Epidermal melanocyte (primary cell): ENCODE data around the gene VPS9D1.
A peak's percentile ranks its signal among the peaks of the same experiment; 100 is the strongest.

Source experiments
- DNase-seq: peaks from one replicate; pipeline ENCODE4 v3.0.0; 2011; ENCODE audit warnings: low spot score; ENCODE audit not compliant: insufficient read length

The VPS9D1 gene

GRCh38 chr16:89732918-89733242 lies 12.2 kb upstream of the VPS9D1 start:
- no peak for DNase-seq

- no peak for DNase-seq
These were observed 11.6 kb upstream of the VPS9D1 start for GRCh38 chr16:89732142-89732917.

DNA sequence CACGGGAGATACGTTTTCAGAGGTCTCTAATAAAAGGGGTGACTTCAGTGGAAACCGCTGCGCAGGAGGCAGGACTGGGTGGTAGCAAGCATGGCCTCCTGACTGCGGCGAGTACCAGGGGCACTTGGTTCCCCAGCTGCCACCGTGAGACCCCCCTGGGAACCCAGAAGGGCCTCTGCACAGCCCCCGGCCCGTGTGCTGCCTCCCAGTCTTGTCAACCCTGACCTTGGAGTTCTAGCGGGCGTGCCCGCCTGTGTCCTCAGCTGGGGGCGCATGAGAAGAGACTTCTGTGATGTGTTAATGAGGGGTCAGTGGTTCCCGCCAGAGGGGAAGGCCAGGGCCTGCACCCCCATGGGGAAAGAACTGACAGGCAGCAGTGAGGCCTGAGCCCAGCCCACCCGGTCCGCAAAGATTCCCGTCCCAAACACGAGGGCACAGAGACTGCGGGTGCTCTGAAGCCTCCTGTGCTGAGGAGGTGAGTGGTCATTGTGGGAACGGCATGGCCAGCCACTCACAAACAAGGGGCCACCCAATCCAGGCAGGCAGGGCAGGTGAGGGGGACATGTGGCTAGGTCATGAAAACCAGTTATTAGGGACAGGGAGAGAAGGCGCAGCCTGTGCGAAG lies 10.0 kb upstream of the VPS9D1 start:
- DNase-seq: no peak

- no peak for DNase-seq
These were observed 9.3 kb upstream of the VPS9D1 start for GRCh38 chr16:89729863-89730593.

GRCh38 chr16:89729293-89729692 lies 8.6 kb upstream of the VPS9D1 start:
- DNase-seq: no peak

GRCh38 chr16:89727406-89728120 lies 6.9 kb upstream of the VPS9D1 start:
- DNase-seq: no peak

GRCh38 chr16:89723279-89724250 lies 2.9 kb upstream of the VPS9D1 start:
- no peak for DNase-seq

DNA sequence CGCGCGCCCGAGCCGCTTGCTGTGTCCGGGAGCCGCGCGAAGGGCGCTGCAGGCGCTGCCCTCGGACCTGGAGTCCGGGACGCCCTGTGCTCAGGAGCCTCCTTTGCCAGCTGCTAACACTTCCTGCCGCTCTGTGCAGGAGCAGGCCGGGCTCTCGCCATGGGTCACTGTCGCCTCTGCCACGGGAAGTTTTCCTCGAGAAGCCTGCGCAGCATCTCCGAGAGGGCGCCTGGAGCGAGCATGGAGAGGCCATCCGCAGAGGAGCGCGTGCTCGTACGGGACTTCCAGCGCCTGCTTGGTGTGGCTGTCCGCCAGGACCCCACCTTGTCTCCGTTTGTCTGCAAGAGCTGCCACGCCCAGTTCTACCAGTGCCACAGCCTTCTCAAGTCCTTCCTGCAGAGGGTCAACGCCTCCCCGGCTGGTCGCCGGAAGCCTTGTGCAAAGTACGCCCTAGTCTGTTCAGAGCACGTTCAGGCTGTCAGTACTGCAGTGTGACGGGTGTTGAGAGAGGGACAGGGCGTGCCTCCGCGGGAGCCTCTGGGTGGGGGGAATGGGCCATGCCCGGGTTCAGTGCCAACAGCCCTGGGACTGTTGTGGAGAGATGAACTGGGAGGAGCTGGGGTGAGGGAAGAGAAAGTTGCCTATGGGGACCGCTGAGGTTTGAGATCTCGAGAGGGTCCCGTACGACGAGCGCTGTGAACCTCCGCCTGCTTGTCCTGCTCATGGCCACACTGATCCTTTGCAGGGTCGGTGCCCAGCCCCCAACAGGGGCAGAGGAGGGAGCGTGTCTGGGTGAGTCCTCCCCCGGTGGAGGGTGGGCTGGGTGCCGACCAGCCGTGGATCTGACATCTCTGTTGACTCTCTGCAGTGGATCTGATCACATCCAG lies 1.9 kb upstream of the VPS9D1 start:
- DNase-seq: no peak

GRCh38 chr16:89721546-89722391 lies 1.1 kb upstream of the VPS9D1 start:
- DNase-seq: no peak

GRCh38 chr16:89720551-89720812 lies 216 bp downstream of the VPS9D1 start:
- DNase-seq: no peak

DNA sequence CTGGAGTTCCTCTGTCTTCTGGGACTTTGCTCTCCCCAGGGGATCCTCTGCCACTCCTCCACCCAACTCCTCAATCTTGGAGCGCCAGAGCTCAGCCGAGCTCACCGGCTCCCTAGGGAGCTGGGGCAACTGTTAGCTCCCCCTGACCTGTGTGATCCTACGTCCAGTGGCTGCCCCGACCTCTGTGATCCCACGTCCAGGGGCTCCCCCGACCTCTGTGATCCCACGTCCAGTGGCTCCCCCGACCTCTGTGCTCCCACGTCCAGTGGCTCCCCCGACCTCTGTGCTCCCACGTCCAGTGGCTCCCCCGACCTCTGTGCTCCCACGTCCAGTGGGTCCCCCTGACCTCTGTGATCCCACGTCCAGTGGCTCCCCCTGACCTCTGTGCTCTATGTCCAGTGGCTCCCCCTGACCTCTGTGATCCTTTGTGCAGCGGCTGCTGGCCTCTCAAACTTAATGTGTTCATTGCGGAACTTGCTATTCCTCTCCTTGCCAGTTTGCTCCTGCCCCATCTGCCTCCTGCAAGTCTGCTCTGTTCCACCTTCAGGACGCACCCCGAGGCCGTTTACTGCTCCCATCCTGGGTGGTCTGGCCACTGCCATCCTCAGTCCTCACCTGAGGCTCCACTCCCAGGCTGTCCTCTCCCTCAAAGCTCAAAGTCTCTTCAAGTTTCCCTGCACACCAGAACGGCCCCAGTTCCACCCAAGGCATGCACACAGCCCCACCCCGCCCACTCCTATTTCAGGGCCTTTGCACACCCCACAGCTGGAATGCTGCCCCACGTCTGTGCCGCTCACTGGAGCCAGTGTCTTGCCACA lies 2.8 kb downstream of the VPS9D1 start:
- no peak for DNase-seq

GRCh38 chr16:89716916-89717687 lies 3.6 kb downstream of the VPS9D1 start:
- DNase-seq: no peak

DNA sequence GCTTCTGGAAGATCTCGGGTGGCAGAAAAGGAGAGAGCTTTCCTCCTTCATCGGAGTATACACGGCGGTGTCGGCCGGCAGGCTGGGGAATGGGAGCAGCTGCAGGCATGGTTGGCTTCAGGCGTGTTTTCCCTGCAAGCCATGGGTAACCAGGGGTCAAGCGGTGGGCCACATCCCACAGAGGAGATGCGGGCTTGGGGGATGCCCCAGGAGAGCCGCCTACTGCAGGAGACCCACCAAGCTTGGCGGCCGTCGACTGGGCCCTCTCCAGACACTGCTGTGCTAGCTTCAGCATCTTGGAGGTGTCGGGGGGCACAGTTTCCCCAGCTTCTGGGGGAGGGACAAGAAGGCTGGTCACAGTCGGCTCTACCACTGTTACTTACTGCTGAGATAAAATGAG lies 4.2 kb downstream of the VPS9D1 start:
- no peak for DNase-seq

GRCh38 chr16:89712274-89712781 lies 8.4 kb downstream of the VPS9D1 start:
- DNase-seq: no peak

- peak; percentile 80 for DNase-seq
These were observed 9.0 kb downstream of the VPS9D1 start for GRCh38 chr16:89711601-89712273.

DNA sequence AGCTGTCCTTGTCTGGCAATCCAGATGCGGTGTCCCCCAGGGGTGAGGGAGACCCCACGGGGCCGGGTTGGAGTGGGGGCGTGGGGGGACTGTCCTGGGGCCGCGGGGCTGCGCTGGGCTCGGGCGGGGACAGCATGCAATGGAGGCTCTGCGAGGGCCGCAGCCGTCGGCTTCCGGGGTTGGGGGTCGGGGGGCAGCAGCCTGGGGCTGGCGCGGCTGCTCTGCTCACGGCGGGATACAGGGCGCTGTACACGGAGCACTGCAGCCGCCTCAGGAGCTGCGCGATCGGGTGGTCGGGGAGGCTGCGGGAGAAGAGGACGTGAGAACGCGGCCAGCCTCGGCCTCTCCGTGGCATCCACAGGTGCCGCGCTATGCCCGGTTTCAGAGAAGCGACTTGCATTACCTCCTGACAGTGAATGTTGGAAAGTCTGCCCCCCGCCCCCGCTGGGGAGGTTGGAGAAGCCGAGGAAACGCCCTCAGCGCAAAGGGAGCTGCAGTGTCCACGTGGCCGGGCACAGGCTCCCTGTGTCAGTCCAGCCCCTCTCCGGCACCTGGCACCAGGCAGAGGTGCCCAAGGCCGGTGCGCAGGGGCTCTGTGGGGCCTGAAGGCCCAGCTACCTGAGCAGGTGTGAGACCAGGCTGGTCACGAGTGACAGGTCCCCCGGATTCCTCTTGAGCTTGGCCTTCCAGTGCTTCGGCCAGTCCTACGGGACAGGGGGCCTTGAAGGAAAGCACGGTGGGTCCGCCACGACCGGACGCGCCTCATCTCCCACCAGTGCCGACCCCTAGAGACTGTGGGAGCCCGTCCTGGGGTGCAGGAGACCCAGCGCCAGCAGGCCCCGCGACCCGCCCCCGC lies 9.8 kb downstream of the VPS9D1 start:
- no peak for DNase-seq
